SK-N-SH treated with all-trans-retinoic acid at 6 μM for 48 hours (cell line): ENCODE measurements around the gene LDB2.

ENCODE experiments used
- ATAC-seq: fragments of 200-7000 bp; cut with Tn5 transposase; 3 replicates; pipeline ENCODE4 v1.9.1; 2020; ENCODE audit warnings: mild to moderate bottlenecking, moderate library complexity
- ARNTL ChIP-seq: fragments of 450-650 bp; formaldehyde crosslinking; IDR thresholded peaks from 2 replicates; pipeline ENCODE4 v1.5.0; 2020; ENCODE audit warnings: low read depth, mild to moderate bottlenecking, moderate library complexity, borderline replicate concordance
- BACH2 ChIP-seq: fragments of 250-450 bp; sonication (Bioruptor Pico); IDR thresholded peaks from 2 replicates; pipeline ENCODE4 v1.9.0; 2021; ENCODE audit warnings: mild to moderate bottlenecking, borderline replicate concordance
- CREB5 ChIP-seq: fragments of 250-450 bp; sonication (Bioruptor Pico); IDR thresholded peaks from 2 replicates; pipeline ENCODE4 v1.5.1; 2020; ENCODE audit warnings: low read depth, mild to moderate bottlenecking, moderate library complexity
- CSDC2 ChIP-seq: fragments of 250-450 bp; sonication (Bioruptor Pico); IDR thresholded peaks from 2 replicates; pipeline ENCODE4 v1.5.0; 2020; ENCODE audit warnings: mild to moderate bottlenecking, moderate library complexity
- GLIS3 ChIP-seq: fragments of 250-450 bp; sonication (Bioruptor Pico); IDR thresholded peaks from 2 replicates; pipeline ENCODE4 v1.5.0; 2020; ENCODE audit warnings: mild to moderate bottlenecking, moderate library complexity
- OSR1 ChIP-seq: fragments of 250-450 bp; sonication (Bioruptor Pico); IDR thresholded peaks from 2 replicates; pipeline ENCODE4 v1.8.0; 2022; ENCODE audit warnings: moderate library complexity, mild to moderate bottlenecking, inconsistent platforms
- PATZ1 ChIP-seq: fragments of 250-450 bp; sonication (Bioruptor Pico); IDR thresholded peaks from 2 replicates; pipeline ENCODE4 v1.8.0; 2020; ENCODE audit warnings: mild to moderate bottlenecking, moderate library complexity, borderline replicate concordance
- POU6F1 ChIP-seq: fragments of 250-450 bp; sonication (Bioruptor Pico); IDR thresholded peaks from 2 replicates; pipeline ENCODE4 v1.8.0; 2021; ENCODE audit warnings: low read depth, mild to moderate bottlenecking, moderate library complexity, borderline replicate concordance
- PPARA ChIP-seq: fragments of 250-450 bp; sonication (Bioruptor Pico); IDR thresholded peaks from 2 replicates; pipeline ENCODE4 v1.5.0; 2020; ENCODE audit warnings: mild to moderate bottlenecking, borderline replicate concordance
- RARB ChIP-seq: fragments of 250-450 bp; sonication (Bioruptor Pico); IDR thresholded peaks from 2 replicates; pipeline ENCODE4 v1.8.0; 2021; ENCODE audit warnings: mild to moderate bottlenecking, moderate library complexity
- SNAI2 ChIP-seq: fragments of 250-450 bp; sonication (Bioruptor Pico); IDR thresholded peaks from 2 replicates; pipeline ENCODE4 v1.5.0; 2020; ENCODE audit warnings: mild to moderate bottlenecking, moderate library complexity
- TCF4 ChIP-seq: fragments of 250-450 bp; sonication (Bioruptor Pico); IDR thresholded peaks from 2 replicates; pipeline ENCODE4 v1.8.0; 2021; ENCODE audit warnings: mild to moderate bottlenecking, moderate library complexity, borderline replicate concordance
- TOX ChIP-seq: fragments of 250-450 bp; sonication (Bioruptor Pico); IDR thresholded peaks from 2 replicates; pipeline ENCODE4 v1.8.0; 2021; ENCODE audit warnings: mild to moderate bottlenecking, moderate library complexity, borderline replicate concordance
- TSHZ2 ChIP-seq: fragments of 250-450 bp; sonication (Bioruptor Pico); IDR thresholded peaks from 2 replicates; pipeline ENCODE4 v1.5.0; 2020; ENCODE audit warnings: mild to moderate bottlenecking, moderate library complexity
- ZC3H10 ChIP-seq: fragments of 250-450 bp; sonication (Bioruptor Pico); IDR thresholded peaks from 2 replicates; pipeline ENCODE4 v1.5.1; 2021; ENCODE audit warnings: mild to moderate bottlenecking, moderate library complexity
- ZFP30 ChIP-seq: fragments of 450-650 bp; formaldehyde crosslinking; IDR thresholded peaks from 2 replicates; pipeline ENCODE4 v1.5.0; 2022; ENCODE audit warnings: mild to moderate bottlenecking, moderate library complexity
- ZNF565 ChIP-seq: fragments of 450-650 bp; formaldehyde crosslinking; conservative IDR thresholded peaks from 2 replicates; pipeline ENCODE4 v1.5.0; 2020; ENCODE audit warnings: low read depth, mild to moderate bottlenecking, moderate library complexity
- ZNF70 ChIP-seq: fragments of 450-650 bp; formaldehyde crosslinking; IDR thresholded peaks from 2 replicates; pipeline ENCODE4 v1.5.0; 2020; ENCODE audit warnings: mild to moderate bottlenecking, moderate library complexity
- ZNF8 ChIP-seq: fragments of 450-650 bp; formaldehyde crosslinking; IDR thresholded peaks from 2 replicates; pipeline ENCODE4 v1.5.0; 2020; ENCODE audit warnings: mild to moderate bottlenecking, moderate library complexity

LDB2 gene

GRCh38 chr4:16598597-16599206 lies 299.7 kb downstream of the LDB2 start (continued):
- TF ChIP-seq RARB (CRISPR knock-in tag), result no peak
- TF ChIP-seq TSHZ2 (CRISPR knock-in tag), result no peak
- TF ChIP-seq, all 23 proteins: peak for 0

GRCh38 chr4:16597845-16598596 lies 300.4 kb downstream of the LDB2 start:
- no peak for ATAC-seq

GRCh38 chr4:16597443-16597842 lies 301.0 kb downstream of the LDB2 start:
- TF ChIP-seq POU6F1 (CRISPR knock-in tag) (no peak), ZNF8 (CRISPR knock-in tag) (no peak), ZFP30 (CRISPR knock-in tag) (no peak), TCF4 (CRISPR knock-in tag) (no peak), RARB (CRISPR knock-in tag) (no peak), PATZ1 (CRISPR knock-in tag) (no peak), ZC3H10 (CRISPR knock-in tag) (no peak), BACH2 (no peak), ZNF565 (CRISPR knock-in tag) (no peak), ZNF70 (CRISPR knock-in tag) (no peak), TOX (CRISPR knock-in tag) (no peak), PPARA (CRISPR knock-in tag) (no peak), ARNTL (CRISPR knock-in tag) (no peak), CSDC2 (CRISPR knock-in tag) (no peak), TSHZ2 (CRISPR knock-in tag) (no peak), GLIS3 (no peak), OSR1 (CRISPR knock-in tag) (no peak), CREB5 (CRISPR knock-in tag) (no peak), SNAI2 (no peak)
- ATAC-seq, result no peak

More at GRCh38 chr4:16597845-16598596, 300.4 kb downstream of the LDB2 start:
- TF ChIP-seq OSR1 (CRISPR knock-in tag), result no peak
- TF ChIP-seq, all 23 proteins: peak for 0
